NT2/D1 (cell line): Measurements from ENCODE around the gene FKBP11.

Experiments used
- SUZ12 ChIP-seq: IDR thresholded peaks from 2 replicates; pipeline ENCODE4 v1.6.1; 2011; ENCODE audit not compliant: insufficient read length, insufficient read depth; ENCODE audit errors: extremely low read depth
- YY1 ChIP-seq: IDR thresholded peaks from 2 replicates; pipeline ENCODE4 v1.6.1; 2011; ENCODE audit not compliant: insufficient read length, insufficient read depth
- ZNF274 ChIP-seq: IDR thresholded peaks from 2 replicates; pipeline ENCODE4 v1.6.1; 2011; ENCODE audit warnings: mild to moderate bottlenecking, low read depth, low read length

DNA sequence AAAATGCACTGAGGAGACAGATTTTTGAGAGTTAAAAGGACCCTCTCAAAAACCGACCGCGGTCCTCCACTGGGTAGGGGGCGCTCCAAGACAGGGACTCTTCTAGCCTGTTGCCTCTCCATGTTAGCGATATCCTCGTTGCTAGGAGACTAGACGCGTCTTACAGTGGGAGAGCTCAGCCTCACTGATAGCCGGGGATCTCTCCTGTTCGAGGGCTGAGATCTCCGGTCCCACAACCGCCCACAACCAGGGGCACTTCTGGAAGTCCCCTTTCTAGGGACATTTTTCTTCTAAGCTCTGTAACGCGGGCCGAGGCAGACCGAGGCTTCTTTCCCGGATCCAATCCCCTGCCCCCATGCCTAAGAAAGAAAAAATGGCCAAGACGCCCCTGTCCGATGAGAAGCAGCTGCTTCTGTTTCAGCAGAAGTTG is 21.3 kb downstream of the FKBP11 start:
- TF ChIP-seq YY1, result no peak
- no peak for TF ChIP-seq SUZ12
- TF ChIP-seq ZNF274, result no peak
